Kidney (tissue), 14 donors: Measurements from ENCODE around the gene UBASH3A. TPM values are rescaled to one million over a fixed set of nuclear protein-coding genes. Genes with fewer than 3 reads are reported as not detected.

Source experiments
- DNase-seq, 5 donors: peaks; one replicate each; pipeline ENCODE4 v3.0.0-alpha.2; 2013 to 2020
- FAIRE-seq: peaks from 2 replicates; lab custom pipeline; 2012; peaks lifted over from hg19 to GRCh38; lab: Jason Lieb, UNC
- H3K27ac ChIP-seq, 2 donors: one replicate each; pipeline ENCODE4 v1.7.0; 2013; ENCODE audit warnings: low read depth in 2 of 2, low read length in 2 of 2, inconsistent platforms in 1 of 2
- H3K27me3 ChIP-seq: one replicate; pipeline ENCODE4 v1.7.1; 2013; ENCODE audit warnings: low read length, inconsistent platforms; ENCODE audit not compliant: control insufficient read depth, insufficient read depth
- H3K36me3 ChIP-seq, 3 donors: one replicate each; pipeline versions ENCODE4 v1.7.0 to v1.7.1; 2013; ENCODE audit warnings: low read length in 3 of 3, control low read depth in 1 of 3, inconsistent platforms in 1 of 3; ENCODE audit not compliant: insufficient read depth in 3 of 3, control insufficient read depth in 2 of 3
- H3K4me1 ChIP-seq, 3 donors: one replicate each; pipeline versions ENCODE4 v1.7.0 to v1.7.1; 2013; ENCODE audit warnings: low read length in 3 of 3, inconsistent platforms in 1 of 3, low read depth in 1 of 3; ENCODE audit not compliant: control insufficient read depth in 2 of 3, insufficient read depth in 2 of 3
- H3K4me3 ChIP-seq, 3 donors: one replicate each; pipeline versions ENCODE4 v1.7.0 to v1.8.1; 2013; ENCODE audit warnings: low read length in 3 of 3, control low read depth in 1 of 3, inconsistent platforms in 1 of 3
- H3K9ac ChIP-seq, 3 donors: one replicate each; pipeline versions ENCODE4 v1.7.0 to v1.7.1; 2013; ENCODE audit warnings: low read length in 3 of 3, control low read depth in 1 of 3, inconsistent platforms in 1 of 3
- H3K9me3 ChIP-seq, 3 donors: one replicate each; pipeline versions ENCODE4 v1.7.0 to v1.7.1; 2013; ENCODE audit warnings: low read length in 3 of 3, control low read depth in 1 of 3, inconsistent platforms in 1 of 3; ENCODE audit not compliant: control insufficient read depth in 2 of 3, insufficient read depth in 1 of 3
- intact Hi-C: fragments of 100-400 bp; cut with DNase I; formaldehyde crosslinking; loops from one replicate; pipeline ENCODE4 v1.11.1; 2022
- polyA plus RNA-seq: library from polyadenylated mRNA; stranded (reverse); fragments of 350-450 nt; fragmentation: Illumina TruSeq; extraction: RNeasy Lipid Tissue Mini Kit (QIAGEN cat#74804); gene quantifications from one replicate; pipeline ENCODE4 v1.2.3, GENCODE V29; 2014; ENCODE audit warnings: low read depth, low replicate concordance; ENCODE audit not compliant: insufficient read depth
- total RNA-seq: library from RNA; stranded (reverse); fragmentation: NEBNext Ultra II Directional; extraction: Animal tissue kit (Norgen Biotek cat#: 25700); gene quantifications from one replicate; pipeline ENCODE4 v1.2.1, GENCODE V29; 2021
- TF ChIP-seq, protein P1 (sequence below): IDR thresholded peaks from 3 replicates; pipeline ENCODE4 v1.5.1; 2012; ENCODE audit warnings: mild to moderate bottlenecking, moderate library complexity, borderline replicate concordance; ENCODE audit not compliant: insufficient read depth; ENCODE audit errors: extremely low read depth
- donor health status: control.
- donor health status: control.
- donor health status: control.
- donor health status: control.
- donor health status: control.
- donor health status: DM: yes; HTN: yes; CAD: no.
- donor health status: Normal renal cell carcinoma (clear cell type).

UBASH3A gene
- total and polyA plus RNA-seq, 2 donors from 2014 or later: 2.7 TPM; not detected in 1

- intact Hi-C loops: no loop called here
- H3K27ac ChIP-seq: no peak overlapping the region
Observed at GRCh38 chr21:42387843-42388340, 15.8 kb upstream of the UBASH3A start.

DNA sequence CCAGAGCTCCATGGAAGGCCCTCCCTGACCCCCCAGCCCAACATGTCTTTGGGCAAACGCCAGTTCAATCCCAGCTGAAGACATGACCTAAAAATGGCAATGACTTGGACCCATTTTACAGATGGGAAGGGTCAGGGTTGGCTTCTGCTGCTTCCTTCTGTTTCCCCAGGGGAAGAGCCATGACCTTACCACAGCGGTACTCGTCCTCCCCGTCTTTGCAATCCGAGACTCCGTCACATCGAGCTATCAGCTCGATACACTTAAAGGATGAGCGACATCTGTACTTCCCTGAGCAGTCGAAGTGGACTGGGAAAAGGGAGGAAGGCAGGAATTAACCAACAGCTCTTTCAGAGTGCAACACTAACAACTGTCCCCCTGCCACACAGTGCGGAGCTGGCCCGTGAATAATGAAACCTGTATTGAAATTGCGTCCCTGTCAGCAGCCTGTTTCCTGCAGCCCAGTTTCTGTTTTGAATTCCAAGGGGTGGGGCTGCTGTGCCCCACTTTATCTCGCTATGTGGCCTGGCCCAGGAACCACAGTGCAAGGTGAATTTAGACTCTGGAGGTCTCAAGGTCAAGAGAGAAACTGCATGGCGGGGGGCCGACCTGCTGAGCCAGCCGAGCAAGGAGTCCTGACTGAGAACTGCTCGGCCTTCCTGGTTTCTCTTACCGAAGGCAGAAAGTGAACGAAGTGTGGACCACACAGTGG, 14.8 kb upstream of the UBASH3A start:
- peak overlapping the region; percentile 33 to 41 for H3K27ac ChIP-seq
- peak overlapping the region in 1 of 3 donors; percentile 35 for H3K4me3 ChIP-seq
- H3K9ac ChIP-seq: peak overlapping the region in 2 of 3 donors; percentile 13 to 29
- TF ChIP-seq, protein P1, sequence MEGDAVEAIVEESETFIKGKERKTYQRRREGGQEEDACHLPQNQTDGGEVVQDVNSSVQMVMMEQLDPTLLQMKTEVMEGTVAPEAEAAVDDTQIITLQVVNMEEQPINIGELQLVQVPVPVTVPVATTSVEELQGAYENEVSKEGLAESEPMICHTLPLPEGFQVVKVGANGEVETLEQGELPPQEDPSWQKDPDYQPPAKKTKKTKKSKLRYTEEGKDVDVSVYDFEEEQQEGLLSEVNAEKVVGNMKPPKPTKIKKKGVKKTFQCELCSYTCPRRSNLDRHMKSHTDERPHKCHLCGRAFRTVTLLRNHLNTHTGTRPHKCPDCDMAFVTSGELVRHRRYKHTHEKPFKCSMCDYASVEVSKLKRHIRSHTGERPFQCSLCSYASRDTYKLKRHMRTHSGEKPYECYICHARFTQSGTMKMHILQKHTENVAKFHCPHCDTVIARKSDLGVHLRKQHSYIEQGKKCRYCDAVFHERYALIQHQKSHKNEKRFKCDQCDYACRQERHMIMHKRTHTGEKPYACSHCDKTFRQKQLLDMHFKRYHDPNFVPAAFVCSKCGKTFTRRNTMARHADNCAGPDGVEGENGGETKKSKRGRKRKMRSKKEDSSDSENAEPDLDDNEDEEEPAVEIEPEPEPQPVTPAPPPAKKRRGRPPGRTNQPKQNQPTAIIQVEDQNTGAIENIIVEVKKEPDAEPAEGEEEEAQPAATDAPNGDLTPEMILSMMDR: no peak
- no peaks in the 10 kb centered on the region for H3K36me3 ChIP-seq
- intact Hi-C loops: no loop called here
- H3K9me3 ChIP-seq: no peaks in the 10 kb centered on the region
- no peaks in the 10 kb centered on the region for H3K4me1 ChIP-seq
- H3K27me3 ChIP-seq: no peaks in the 10 kb centered on the region
- DNase-seq (peak in 4 of 5 donors; percentile 58 to 73 (median 64)), FAIRE-seq (no peak)

More at GRCh38 chr21:42387843-42388340, 15.8 kb upstream of the UBASH3A start:
- Histone ChIP-seq H3K27me3 (no peaks in the 10 kb centered on the region), H3K4me1 (no peaks in the 10 kb centered on the region), H3K9me3 (no peaks in the 10 kb centered on the region), H3K4me3 (no peak overlapping the region), H3K36me3 (no peaks in the 10 kb centered on the region), H3K9ac (no peak overlapping the region)
- FAIRE-seq (no peak), DNase-seq (no peak)
- TF ChIP-seq, protein P1: no peak

- intact Hi-C loops: no loop called here
- Histone ChIP-seq H3K4me1 (peaks cover 0 to 3% (median 0%) of the 10 kb centered on the region in 3 donors), H3K36me3 (no peaks in the 10 kb centered on the region), H3K27ac (peak overlapping the region; percentile 33 to 41), H3K27me3 (no peaks in the 10 kb centered on the region), H3K9ac (peak overlapping the region in 1 of 3 donors; percentile 29), H3K9me3 (no peaks in the 10 kb centered on the region), H3K4me3 (peak overlapping the region in 1 of 3 donors; percentile 35)
- FAIRE-seq (no peak), DNase-seq (peak in 4 of 5 donors; percentile 78 to 89 (median 84))
- TF ChIP-seq, protein P1: no peak
Observed at GRCh38 chr21:42389449-42389835, 14.3 kb upstream of the UBASH3A start.
